GM12891 (cell line): ENCODE data around the gene RALGAPA2.

Experiments
- PAX5 ChIP-seq: IDR thresholded peaks from 2 replicates; pipeline ENCODE4 v1.6.1; 2011; ENCODE audit warnings: low read length, moderate library complexity, mild to moderate bottlenecking; ENCODE audit not compliant: insufficient read depth, severe bottlenecking
- POLR2A ChIP-seq: IDR thresholded peaks from 2 replicates; pipeline ENCODE4 v1.6.1; 2011; ENCODE audit warnings: low read depth, low read length, control low read depth
- POLR2AphosphoS5 ChIP-seq: IDR thresholded peaks from 2 replicates; pipeline ENCODE4 v1.6.1; 2011; ENCODE audit warnings: low read depth, low read length, control low read depth
- SPI1 ChIP-seq: IDR thresholded peaks from 2 replicates; pipeline ENCODE4 v1.6.1; 2011; ENCODE audit warnings: low read depth, low read length, control low read depth
- TAF1 ChIP-seq: IDR thresholded peaks from 2 replicates; pipeline ENCODE4 v1.6.1; 2011; ENCODE audit warnings: low read depth, low read length, control low read depth

GRCh38 chr20:20465252-20465651 is 247.2 kb downstream of the RALGAPA2 start:
- no peak for TF ChIP-seq POLR2A
- TF ChIP-seq PAX5: no peak
- TF ChIP-seq POLR2AphosphoS5: no peak
- no peak for TF ChIP-seq TAF1
- no peak for TF ChIP-seq SPI1
